GM18498 (cell line): Measurements from ENCODE around the gene SEMA5B.
A peak's percentile ranks its signal among the peaks of the same experiment; 100 is the strongest.

Experiments
- ATAC-seq: cut with Tn5 transposase; IDR thresholded peaks from one replicate; pipeline ENCODE4 v1.9.1; 2021; ENCODE audit warnings: mild to moderate bottlenecking, moderate library complexity; ENCODE audit not compliant: unreplicated experiment

The SEMA5B gene

GRCh38 chr3:123027292-123028232, at the start of gene SEMA5B:
SEMA5B (minus strand) TSS chr3:123027763; CDS start chr3:122961263, 66,500 bp downstream.
- ATAC-seq, result peak; percentile 45

GRCh38 chr3:123076496-123077418, 49.2 kb upstream of the SEMA5B start:
- ATAC-seq, result no peak

GRCh38 chr3:123076112-123076495, 48.5 kb upstream of the SEMA5B start:
- no peak for ATAC-seq

GRCh38 chr3:123075359-123075758, 47.8 kb upstream of the SEMA5B start:
- no peak for ATAC-seq

GRCh38 chr3:123072564-123072963, 45.0 kb upstream of the SEMA5B start:
- no peak for ATAC-seq

GRCh38 chr3:123072152-123072551, 44.6 kb upstream of the SEMA5B start:
- ATAC-seq, result no peak

- no peak for ATAC-seq
These were observed 44.0 kb upstream of the SEMA5B start for GRCh38 chr3:123071581-123071980.

GRCh38 chr3:123071146-123071545, 43.6 kb upstream of the SEMA5B start:
- ATAC-seq, result no peak

GRCh38 chr3:123070510-123070909, 42.9 kb upstream of the SEMA5B start:
- no peak for ATAC-seq

GRCh38 chr3:123068601-123069381, 41.2 kb upstream of the SEMA5B start:
- no peak for ATAC-seq

- no peak for ATAC-seq
These were observed 40.4 kb upstream of the SEMA5B start for GRCh38 chr3:123067689-123068600.

GRCh38 chr3:123066896-123067688, 39.5 kb upstream of the SEMA5B start, which contains the start of gene PDIA5:
PDIA5 (plus strand) TSS chr3:123067025; CDS start chr3:123067165, 140 bp downstream.
- ATAC-seq, result peak; percentile 80

GRCh38 chr3:123066599-123066895, 39.0 kb upstream of the SEMA5B start:
- no peak for ATAC-seq

GRCh38 chr3:123064914-123065313, 37.4 kb upstream of the SEMA5B start:
- no peak for ATAC-seq

GRCh38 chr3:123064506-123064905, 36.9 kb upstream of the SEMA5B start:
- no peak for ATAC-seq

- no peak for ATAC-seq
These were observed 35.5 kb upstream of the SEMA5B start for GRCh38 chr3:123063034-123063433.

- ATAC-seq, result no peak
These were observed 34.3 kb upstream of the SEMA5B start for GRCh38 chr3:123061856-123062255.

- no peak for ATAC-seq
These were observed 32.5 kb upstream of the SEMA5B start for GRCh38 chr3:123060054-123060453.

- no peak for ATAC-seq
These were observed 30.9 kb upstream of the SEMA5B start for GRCh38 chr3:123058505-123058904.
